HG02973 (cell line): Measurements from ENCODE around the gene RPL28.

Source experiments
- ATAC-seq: cut with Tn5 transposase; IDR thresholded peaks from one replicate; pipeline ENCODE4 v1.9.1; 2021; ENCODE audit warnings: moderate library complexity; ENCODE audit not compliant: unreplicated experiment

The RPL28 gene

DNA sequence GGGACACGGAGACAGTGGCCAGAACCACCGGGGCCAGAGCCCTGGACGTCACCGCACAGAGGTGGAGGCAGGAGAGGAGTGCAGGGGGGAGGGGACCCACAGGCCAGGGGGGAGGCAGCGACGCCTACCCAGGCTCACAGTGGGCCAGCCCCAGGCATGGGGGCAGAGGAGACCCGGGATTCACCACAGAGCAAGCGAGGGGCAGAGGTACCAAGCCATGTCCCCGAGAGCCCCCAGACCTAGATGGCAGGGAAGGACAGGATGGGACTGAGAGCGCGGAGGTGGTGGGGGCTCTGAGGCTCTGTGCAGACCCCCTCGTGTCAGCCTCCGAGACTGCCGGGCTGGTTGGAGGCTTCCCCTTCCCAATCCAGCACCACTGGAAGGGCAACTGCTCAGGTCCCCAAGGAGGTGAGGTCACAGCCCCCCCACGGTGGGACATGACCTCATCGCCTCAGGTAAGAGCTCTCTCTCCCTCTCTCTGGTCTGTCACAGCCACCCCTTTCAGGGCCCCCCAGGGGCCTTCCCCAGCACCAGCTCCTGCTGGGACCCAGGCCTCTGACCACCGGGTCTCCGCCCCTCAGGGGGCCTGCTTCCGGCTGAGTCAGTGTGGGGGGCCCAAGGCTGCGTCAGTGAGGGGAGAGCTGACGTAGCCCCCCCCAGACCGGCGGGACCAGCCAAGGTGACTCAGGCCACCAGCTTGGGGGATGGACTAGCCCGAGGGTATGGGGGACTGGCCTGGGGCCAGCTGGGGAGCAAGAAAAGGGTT, 13.2 kb upstream of the RPL28 start:
- ATAC-seq = no peak

DNA sequence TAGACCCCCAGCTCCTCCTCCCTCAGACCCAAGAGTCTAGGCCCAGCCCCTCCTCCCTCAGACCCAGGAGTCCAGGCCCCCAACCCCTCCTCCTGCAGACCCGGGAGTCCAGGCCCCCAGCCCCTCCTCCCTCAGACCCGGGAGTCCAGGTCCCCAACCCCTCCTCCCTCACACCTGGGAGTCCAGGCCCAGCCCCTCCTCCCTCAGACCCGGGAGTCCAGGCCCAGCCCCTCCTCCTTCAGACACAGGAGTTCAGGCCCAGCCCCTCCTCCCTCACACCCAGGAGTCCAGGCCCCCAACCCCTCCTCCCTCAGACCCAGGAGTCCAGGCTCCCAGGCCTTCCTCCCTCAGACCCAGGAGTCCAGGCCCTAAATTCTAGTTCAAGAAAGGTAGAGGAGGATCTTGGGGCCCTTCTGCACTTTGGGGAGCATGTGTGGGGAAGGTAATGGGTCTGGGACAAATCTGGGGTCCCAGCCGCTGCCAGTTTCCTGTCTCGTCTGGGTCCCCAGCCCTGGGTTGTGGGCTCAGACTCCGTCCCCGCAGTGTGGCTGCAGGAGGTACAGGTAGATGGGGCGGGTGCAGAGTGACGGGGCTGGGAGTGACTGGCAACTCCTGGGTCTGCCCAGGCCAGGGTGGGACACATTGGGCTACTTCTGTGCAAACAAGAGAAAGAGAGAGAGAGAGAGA, 12.3 kb upstream of the RPL28 start:
- no peak for ATAC-seq

DNA sequence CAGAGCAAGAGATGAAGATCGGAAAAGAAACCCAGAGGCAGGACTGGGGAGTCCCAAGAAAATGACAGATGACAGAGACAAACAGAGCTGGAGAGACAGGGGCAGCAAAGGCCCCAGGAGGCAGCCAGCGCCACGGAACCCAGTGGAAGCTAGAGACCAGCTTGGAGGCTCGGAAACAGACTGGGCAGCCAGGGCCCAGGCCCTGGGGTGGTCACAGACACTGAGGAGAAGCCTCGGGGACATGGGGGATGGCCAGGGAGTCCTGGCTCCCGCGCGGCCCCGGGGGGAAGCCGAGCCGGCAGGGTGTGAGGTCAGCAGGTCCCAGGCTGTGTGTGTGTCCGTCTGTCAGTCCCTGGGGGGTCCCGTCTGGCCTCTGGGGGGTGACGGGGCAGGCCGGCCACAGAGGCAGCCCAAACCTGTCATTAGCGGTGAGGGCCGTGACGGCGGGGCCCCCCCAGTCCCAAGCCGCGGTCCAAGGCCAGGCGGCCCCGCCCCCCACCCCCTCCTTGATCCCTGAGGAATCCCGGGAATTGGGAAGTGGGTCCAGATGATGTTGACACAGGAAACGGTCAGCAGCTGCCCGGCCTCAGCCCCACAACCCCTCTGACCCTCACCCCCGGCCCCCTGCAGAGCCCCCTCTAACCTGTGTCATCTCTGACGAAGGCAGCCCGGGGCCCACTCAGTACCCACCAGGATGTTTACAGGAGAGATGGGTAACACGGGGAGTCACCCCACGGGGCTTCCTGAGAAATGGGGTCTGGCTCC, 11.6 kb upstream of the RPL28 start:
- ATAC-seq = no peak

DNA sequence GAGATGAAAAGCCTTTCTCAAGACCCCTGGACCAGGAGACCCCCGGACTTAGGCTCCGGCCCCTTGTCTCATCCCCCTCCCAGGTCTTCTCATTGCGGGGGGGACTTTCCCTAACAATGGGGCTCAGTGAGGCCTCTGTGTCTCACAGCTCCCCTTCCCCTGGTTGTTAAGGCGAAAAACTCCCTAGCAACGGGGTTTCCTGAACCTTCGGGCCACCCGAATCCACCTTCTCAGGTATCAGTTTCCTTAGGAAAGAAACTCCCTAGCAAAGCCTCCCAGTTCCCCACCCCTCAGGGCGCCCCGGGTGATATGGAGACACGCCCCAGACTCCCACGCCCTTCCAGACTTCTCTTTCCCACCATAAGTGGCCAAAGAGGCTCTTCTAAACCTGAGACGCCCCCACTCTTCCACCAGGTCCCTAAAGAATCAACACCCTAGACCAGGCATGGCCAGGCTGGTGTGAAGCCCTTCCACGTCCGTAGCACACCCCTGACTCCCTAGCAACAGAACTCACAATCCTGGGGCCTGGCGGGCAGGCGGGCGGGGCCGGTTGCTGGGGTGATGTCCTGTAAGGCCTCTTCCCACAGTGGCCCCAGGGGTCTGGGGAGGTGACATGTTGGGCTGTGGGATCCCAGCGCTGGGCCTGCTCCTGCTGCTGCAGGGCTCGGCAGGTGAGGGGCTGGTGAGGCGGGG, 9.3 kb upstream of the RPL28 start, which contains the start of gene TMEM190:
TSS of gene TMEM190 (plus strand) at position 586 of the 693 bp plus-strand sequence. CDS start at position 614, 28 bp downstream.
- ATAC-seq = no peak

DNA sequence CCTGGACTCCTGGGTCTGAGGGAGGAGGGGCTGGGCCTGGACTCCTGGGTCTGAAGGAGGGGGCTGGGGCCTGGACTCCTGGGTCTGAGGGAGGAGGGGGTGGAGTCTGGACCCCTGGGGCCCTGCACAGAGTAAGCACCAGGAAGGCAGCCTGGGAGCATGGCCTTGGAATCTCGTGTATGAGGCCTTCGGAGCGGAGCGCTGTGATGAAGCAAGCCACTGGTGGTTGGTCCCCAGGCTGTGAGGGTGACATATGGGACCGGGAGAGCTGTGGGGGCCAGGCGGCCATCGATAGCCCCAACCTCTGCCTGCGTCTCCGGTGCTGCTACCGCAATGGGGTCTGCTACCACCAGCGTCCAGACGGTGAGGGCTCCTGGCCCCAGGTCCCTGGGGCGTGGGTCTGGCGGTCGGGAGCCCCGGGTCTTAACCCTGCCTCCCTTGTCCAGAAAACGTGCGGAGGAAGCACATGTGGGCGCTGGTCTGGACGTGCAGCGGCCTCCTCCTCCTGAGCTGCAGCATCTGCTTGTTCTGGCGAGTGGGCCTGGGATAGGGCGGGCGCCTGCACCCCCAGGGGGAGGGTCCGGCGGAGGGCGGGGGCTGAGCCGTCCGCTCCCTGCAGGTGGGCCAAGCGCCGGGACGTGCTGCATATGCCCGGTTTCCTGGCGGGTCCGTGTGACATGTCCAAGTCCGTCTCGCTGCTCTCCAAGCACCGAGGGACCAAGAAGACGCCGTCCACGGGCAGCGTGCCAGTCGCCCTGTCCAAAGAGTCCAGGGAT, 8.2 kb upstream of the RPL28 start:
- ATAC-seq = no peak

DNA sequence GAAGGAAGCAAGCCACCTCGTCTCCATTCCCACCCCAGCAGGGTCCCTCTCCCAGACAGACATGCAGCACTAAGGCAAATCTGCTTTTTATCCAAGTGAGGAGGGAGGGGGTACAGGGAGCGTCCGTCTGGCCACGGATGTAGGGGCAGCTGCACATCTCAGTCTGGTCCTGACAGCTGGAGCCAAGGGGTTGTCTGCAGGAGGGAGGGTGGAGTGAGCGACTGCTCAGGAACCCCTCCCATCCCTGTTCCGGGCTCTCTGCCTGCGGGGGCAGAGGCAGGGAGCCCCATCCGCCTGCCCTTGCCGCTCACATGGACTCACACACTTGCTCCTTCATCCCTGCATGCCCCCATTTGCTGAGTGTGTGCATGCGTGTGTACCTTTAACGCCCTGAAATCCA, 6.6 kb upstream of the RPL28 start:
- ATAC-seq = no peak

DNA sequence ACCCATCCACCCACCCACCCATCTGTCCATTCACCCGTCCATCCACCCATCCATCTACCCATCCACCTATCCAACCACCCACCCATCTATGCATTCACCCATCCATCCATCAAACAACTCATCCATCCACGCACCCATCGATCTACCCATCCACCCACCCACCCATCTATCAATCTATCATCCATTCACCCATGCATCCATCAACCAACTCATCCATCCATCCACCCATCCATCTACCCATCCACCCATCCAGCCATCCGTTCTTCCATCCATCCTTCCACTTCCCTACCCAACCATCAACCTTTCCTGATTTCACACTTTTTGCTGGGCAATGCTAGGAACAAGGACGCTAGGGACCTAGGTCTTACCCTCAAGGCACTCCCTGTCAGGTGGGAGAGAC, 3.7 kb upstream of the RPL28 start:
- no peak for ATAC-seq

DNA sequence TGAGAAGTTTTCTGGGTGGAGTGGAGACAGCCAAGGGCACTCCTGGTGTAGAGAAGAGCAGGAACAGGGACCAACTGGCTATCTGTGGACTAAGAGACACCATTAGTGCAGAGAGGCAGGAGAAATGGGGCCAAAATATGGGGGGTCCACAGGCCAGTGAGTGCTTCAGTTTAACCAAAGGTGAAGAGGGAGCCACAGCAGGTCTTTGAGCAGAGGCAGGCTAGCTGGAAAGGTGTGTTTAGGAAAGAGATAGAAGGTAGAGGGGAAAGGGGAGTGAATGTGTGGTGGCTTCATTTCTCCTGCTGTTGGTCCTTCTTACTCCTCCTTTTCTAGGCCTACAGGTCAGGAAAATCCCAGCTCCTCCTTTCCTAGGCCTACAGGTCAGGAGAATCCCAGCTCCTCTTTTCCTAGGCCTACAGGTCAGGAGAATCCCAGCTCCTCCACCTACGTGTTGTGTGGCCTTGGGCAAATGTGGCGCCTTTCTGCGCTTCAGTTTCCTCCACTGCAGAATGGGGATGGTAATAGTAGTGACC, 3.1 kb upstream of the RPL28 start:
- no peak for ATAC-seq

DNA sequence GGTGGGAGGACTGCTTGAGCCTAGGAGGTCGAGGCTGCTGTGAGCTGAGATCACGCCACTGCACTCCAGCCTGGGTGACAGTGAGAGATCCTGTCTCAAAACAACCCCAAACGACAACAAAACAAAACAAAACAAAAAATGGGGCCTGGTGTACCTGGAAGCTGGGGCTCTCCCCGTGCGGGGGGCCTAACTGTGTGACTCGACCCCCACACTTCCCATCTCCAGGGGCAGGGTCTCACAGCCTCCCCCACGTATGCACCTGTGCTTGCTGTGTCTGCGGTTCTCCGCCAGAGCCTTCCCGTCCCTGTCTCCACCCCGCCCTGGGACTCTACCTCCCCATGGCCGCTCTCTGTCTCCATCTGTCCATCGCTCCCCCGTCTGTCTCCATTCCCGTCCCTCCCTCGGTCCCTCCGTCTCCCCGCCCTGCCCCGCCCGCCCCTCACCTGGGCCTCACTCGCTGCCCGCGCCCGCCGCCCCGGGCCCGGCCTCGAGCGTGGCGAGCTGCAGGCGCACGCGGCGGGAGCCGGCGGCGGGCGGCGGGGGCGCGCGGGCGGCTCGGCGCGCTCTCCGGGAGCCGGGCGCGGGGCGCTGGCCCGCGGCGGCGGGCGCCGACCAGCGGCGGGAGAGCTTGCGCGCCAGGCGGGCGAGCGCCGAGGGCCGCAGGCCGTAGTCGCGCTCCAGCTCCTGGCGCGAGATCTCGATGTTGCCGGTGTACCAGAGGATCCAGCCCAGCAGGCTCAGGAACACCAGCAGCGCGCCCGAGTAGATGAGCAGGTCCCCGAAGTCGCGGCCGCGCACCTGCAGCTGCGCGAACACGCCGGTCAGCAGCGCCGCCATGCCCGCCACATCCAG, 2.2 kb upstream of the RPL28 start:
- ATAC-seq = no peak

DNA sequence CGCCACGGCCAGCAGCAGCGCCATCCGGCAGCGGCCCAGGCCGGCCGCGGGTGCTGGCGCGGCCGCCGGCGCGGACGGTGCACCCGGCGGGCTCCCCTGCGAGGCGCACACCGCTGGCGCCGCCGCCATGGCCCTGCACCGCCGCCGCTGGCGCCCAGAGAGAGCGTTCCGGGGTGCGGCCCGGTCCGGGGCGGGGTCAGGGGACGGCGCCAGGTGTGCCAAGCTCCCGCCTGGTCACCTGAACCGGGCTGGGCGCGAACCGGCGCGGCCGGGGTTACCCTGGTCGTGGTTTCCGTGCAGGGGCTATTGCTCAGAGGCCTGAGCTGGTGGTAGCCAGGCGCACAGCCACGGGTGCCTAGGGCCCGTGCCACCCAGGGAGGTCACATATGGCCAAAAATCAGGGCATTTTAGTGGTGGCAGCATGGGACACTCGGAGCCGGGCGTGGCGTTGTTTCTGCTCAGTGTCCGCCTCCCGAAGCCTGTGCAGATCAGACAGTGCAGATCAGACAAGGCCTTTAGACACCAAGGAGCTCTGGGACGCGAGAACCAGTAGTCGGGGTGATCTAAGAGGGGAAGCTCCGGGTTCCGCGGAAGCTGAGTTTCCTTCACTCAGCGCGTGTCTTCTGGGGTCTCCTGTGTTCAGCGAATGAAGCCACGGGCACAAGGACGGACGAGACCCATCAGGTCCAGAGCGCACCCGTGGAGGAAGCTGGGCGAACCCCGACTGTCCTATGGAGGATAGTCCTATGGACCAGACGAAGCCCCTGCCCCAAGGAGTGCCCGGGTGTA, 1.4 kb upstream of the RPL28 start, which contains the start of gene TMEM238:
TSS of gene TMEM238 (minus strand) at position 162 of the 789 bp plus-strand sequence. CDS start at position 129, 33 bp downstream.
- no peak for ATAC-seq

DNA sequence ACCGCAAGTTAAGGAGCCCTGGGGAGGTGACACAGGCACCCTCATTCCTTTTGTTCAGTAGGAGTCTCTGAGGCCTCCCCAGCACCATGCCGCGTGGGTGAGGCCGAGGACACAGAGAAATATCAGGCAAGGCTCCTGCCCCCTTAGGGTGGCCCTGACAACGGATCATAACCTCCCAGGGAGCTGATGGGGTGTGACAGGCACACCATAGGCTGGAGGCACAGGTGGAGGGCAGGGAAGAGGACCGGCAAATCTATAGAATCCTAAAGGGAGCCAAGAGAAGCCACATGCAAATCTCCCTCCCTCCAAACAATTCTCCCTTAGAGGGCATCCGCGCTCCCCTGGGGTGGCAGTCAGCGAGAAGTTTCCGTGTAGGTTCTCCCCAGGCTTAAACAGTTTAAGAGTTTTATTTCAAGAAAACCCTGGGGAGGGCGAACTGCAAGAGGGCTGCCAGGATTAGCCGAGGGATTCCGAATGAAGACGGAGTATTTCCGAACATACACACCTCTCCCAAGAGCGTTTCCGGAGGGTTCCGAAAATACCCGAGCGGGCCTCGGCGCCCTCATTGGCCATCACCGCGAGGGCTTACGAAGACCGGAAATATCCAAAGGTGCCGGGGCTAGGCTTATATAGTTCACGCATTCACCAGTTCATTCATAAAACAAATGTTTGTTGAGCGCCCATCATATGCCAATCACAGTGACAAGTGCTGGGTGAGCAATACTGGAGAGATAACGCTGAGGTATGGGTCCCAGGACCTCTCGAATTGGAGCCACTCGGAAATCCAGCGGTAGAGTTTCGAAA, 610 bp upstream of the RPL28 start:
- peak; percentile 46 for ATAC-seq

DNA sequence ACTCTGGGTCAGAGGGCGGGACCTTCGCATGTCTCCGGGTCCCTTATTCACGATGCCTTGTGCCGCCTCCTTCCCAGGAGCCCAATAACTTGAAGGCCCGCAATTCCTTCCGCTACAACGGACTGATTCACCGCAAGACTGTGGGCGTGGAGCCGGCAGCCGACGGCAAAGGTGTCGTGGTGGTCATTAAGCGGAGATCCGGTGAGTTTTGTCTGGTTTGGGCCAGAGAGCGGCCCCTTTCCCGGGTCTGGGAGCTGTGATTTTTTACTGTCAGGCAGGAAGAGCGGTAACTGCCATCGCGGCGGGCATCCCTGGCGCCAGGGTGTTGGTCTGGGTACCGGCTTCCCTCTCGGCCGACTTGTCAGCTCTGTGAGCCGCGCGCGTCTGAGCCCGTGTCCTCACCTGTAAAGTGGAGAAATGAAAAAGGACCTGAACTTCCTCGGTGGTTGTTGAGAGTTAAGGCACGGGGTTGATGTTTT, 800 bp downstream of the RPL28 start:
- ATAC-seq = no peak

DNA sequence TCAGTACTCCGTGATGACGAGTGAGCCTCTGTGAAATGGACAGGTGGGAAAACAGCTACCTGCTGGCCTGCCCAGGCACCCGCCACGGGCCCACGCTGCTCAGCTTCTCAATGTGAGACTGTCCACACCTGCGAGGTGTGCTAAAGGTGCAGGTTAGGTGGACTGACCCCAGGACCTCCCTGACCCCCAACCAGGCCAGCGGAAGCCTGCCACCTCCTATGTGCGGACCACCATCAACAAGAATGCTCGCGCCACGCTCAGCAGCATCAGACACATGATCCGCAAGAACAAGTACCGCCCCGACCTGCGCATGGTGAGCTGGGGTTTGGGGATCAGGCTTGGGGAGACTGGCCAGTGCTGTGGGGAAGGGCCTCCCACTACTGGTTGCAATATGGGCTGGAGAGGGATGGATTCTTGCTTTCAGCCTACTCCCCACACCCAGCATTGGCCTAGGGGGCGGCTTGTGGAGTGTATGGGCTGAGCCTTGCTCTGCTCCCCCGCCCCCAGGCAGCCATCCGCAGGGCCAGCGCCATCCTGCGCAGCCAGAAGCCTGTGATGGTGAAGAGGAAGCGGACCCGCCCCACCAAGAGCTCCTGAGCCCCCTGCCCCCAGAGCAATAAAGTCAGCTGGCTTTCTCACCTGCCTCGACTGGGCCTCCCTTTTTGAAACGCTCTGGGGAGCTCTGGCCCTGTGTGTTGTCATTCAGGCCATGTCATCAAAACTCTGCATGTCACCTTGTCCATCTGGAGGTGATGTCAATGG, 2.2 kb downstream of the RPL28 start:
- no peak for ATAC-seq

DNA sequence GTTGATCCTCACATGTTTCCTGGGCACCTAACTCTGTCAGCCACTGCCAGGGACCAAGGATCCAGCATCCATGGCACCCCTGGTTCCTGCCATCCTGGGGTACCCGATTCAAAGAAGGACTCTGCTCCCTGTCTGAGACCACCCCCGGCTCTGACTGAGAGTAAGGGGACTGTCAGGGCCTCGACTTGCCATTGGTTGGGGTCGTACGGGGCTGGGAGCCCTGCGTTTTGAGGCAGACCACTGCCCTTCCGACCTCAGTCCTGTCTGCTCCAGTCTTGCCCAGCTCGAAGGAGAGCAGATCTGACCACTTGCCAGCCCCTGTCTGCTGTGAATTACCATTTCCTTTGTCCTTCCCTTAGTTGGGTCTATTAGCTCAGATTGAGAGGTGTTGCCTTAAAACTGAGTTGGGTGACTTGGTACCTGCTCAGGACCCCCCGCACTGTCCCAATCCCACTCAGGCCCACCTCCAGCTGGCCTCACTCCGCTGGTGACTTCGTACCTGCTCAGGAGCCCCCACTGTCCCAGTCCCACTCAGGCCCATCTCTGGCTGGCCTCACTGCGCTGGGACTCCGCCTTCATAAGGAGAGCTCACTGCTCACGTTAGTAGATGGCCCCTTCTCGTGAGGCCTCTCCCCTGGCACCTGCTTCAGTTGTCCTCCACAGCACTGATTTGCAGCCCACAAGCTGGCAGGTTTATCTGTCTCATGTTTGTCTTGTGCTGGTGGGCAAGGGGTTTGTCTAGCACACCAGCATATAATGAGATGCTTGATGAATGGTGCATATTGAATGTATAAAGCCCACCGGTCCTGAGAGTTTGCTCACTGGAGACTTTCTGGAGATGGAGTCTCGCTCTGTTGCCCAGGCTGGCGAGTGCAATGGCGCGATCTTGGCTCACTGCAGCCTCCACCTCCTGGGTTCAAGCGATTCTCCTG, 3.9 kb downstream of the RPL28 start:
- no peak for ATAC-seq

DNA sequence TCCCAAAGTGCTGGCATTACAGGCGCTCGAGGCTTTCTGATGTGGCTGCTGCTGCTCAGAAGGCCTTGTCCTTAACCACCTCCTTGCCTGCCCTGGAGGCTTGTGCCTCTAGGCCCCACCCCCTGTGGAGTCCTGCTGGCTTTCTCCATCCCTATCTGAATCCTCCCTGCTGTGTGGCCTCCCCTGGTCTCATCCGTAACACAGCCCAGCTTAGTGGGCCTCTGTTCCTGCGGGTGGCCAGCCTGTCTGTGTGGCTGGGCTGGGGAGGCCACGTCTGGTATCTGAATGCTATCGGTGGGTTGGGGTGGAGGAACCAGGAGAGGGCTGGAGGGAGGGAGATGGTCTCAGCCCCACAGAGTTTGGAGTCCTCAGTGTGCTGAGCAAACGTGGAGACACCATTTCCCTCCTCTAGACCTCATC, 4.7 kb downstream of the RPL28 start:
- no peak for ATAC-seq
